HepG2 (cell line): ENCODE results near the gene C12orf43. TPM values are rescaled to one million over a fixed set of nuclear protein-coding genes. Genes with fewer than 3 reads are reported as not detected.

Experiments used
- ATAC-seq: fragments of 200-7000 bp; cut with Tn5 transposase; 3 replicates; pipeline ENCODE4 v1.9.1; 2020; ENCODE audit warnings: mild to moderate bottlenecking, moderate library complexity
- BruUV-seq: library from RNA; stranded (reverse); fragments of 400-500 nt; replicated peaks from 2 replicates; lab custom pipeline; 2021; lab: Mats Ljungman, UMichigan
- CTCF ChIA-PET: fragments of 300-600 bp; formaldehyde crosslinking; extraction: SDS; loops from one replicate; lab custom pipeline; 2021; ENCODE audit warnings: low total read pairs, inconsistent platforms, low intra/inter-chr PET ratio; lab: Yijun Ruan, JAX
- POLR2A ChIA-PET: fragments of 350-600 bp; sonication (Branson Sonifier 250); formaldehyde crosslinking; loops from one replicate; lab custom pipeline; 2020; ENCODE audit warnings: antibody characterized with exemption, inconsistent platforms; lab: Yijun Ruan, JAX
- DNase-seq: peaks from one replicate; pipeline ENCODE4 v3.0.0-alpha.2; 2015; ENCODE audit warnings: low spot score
- FAIRE-seq: peaks from 3 replicates; lab custom pipeline; 2011; peaks lifted over from hg19 to GRCh38; lab: Jason Lieb, UNC
- H2AFZ ChIP-seq: one replicate; pipeline ENCODE4 v1.6.1; 2011; ENCODE audit warnings: low read length, inconsistent platforms
- H3K27ac ChIP-seq: fragments of 300-600 bp; 3 replicates; pipeline ENCODE4 v1.8.0; 2011; ENCODE audit warnings: mixed run types, mild to moderate bottlenecking, mixed read lengths, low read length, inconsistent platforms; ENCODE audit not compliant: insufficient read depth; ENCODE audit errors: extremely low read length
- H3K27me3 ChIP-seq, 2 experiments: fragments of 200-600 bp in 1 of 2; 2 replicates in 1 of 2; 3 replicates in 1 of 2; pipeline versions ENCODE4 v1.6.0 to v1.8.0; 2011; ENCODE audit warnings: low read length in 2 of 2, mild to moderate bottlenecking in 2 of 2, moderate library complexity in 2 of 2, inconsistent platforms in 1 of 2; ENCODE audit not compliant: insufficient read depth in 2 of 2, control insufficient read depth in 1 of 2
- H3K36me3 ChIP-seq, 2 experiments: fragments of 200-600 bp in 1 of 2; replicated peaks in 1 of 2; 2 replicates in 1 of 2; 3 replicates in 1 of 2; pipeline versions ENCODE4 v1.5.1 to v1.8.0; 2011; ENCODE audit warnings: low read length in 2 of 2, inconsistent platforms in 1 of 2; ENCODE audit not compliant: insufficient read depth in 2 of 2, control insufficient read depth in 1 of 2
- H3K4me1 ChIP-seq: 2 replicates; pipeline ENCODE4 v1.5.1; 2012; ENCODE audit warnings: low read length, inconsistent platforms; ENCODE audit not compliant: insufficient read depth
- H3K4me2 ChIP-seq: 2 replicates; pipeline ENCODE4 v1.6.0; 2011; ENCODE audit warnings: low read depth, low read length, inconsistent platforms
- H3K4me3 ChIP-seq, 3 experiments: fragments of 200-600 bp in 1 of 3; sonication (generic), shearing (Covaris generic) in 1 of 3; replicated peaks in 1 of 3; 2 replicates each; pipeline ENCODE4 v1.5.1; 2011 to 2016; ENCODE audit warnings: low read length in 3 of 3, inconsistent platforms in 2 of 3, low read depth in 2 of 3, mild to moderate bottlenecking in 2 of 3, control low read depth in 1 of 3, mixed read lengths in 1 of 3; ENCODE audit not compliant: insufficient read depth in 1 of 3
- H3K79me2 ChIP-seq: one replicate; pipeline ENCODE4 v1.6.1; 2011; ENCODE audit warnings: low read length, inconsistent platforms; ENCODE audit not compliant: insufficient read depth
- H3K9ac ChIP-seq: 2 replicates; pipeline ENCODE4 v1.6.0; 2011; ENCODE audit warnings: mild to moderate bottlenecking, low read depth, low read length, inconsistent platforms; ENCODE audit not compliant: insufficient read depth
- H3K9me3 ChIP-seq: 2 replicates; pipeline ENCODE4 v1.5.1; 2012; ENCODE audit warnings: mild to moderate bottlenecking, low read length
- H4K20me1 ChIP-seq: 2 replicates; pipeline ENCODE4 v1.6.0; 2011; ENCODE audit warnings: inconsistent platforms, mild to moderate bottlenecking, low read length, moderate library complexity; ENCODE audit not compliant: insufficient read depth
- HDAC6 ChIP-seq: fragments of 200-600 bp; sonication (generic); IDR thresholded peaks from 2 replicates; pipeline ENCODE4 v1.7.0; 2017; ENCODE audit warnings: mild to moderate bottlenecking, antibody characterized with exemption, low read length, low read depth
- NFIC ChIP-seq: IDR thresholded peaks from 2 replicates; pipeline ENCODE4 v1.6.1; 2012; ENCODE audit warnings: mild to moderate bottlenecking, low read length, inconsistent platforms
- SMARCE1 ChIP-seq: fragments of 450-650 bp; IDR thresholded peaks from 2 replicates; pipeline ENCODE4 v1.6.1; 2017; ENCODE audit warnings: borderline replicate concordance
- SRSF9 ChIP-seq: fragments of 200-400 bp; formaldehyde crosslinking; IDR thresholded peaks from 2 replicates; pipeline ENCODE4 v1.6.1; 2018; ENCODE audit warnings: borderline replicate concordance, mild to moderate bottlenecking, low read depth, low read length; ENCODE audit not compliant: insufficient read depth, poor library complexity, severe bottlenecking
- TCF12 ChIP-seq, 2 experiments: fragments of 450-650 bp in 1 of 2; sonication (generic) in 1 of 2; formaldehyde crosslinking in 1 of 2; IDR thresholded peaks; 2 replicates each; pipeline versions ENCODE4 v1.6.1 to v1.8.0; 2017 to 2022; ENCODE audit warnings: antibody characterized with exemption in 1 of 2, mild to moderate bottlenecking in 1 of 2, missing genetic modification reagents in 1 of 2, moderate library complexity in 1 of 2
- ZNF136 ChIP-seq: sonication (generic); formaldehyde crosslinking; IDR thresholded peaks from 2 replicates; pipeline ENCODE4 v1.8.1; 2022; ENCODE audit warnings: low read depth, mild to moderate bottlenecking, moderate library complexity, missing genetic modification reagents
- ZNF276 ChIP-seq: sonication (generic); formaldehyde crosslinking; IDR thresholded peaks from 2 replicates; pipeline ENCODE4 v1.4.0; 2020; ENCODE audit warnings: mild to moderate bottlenecking, low read depth, missing genetic modification reagents
- ZNF326 ChIP-seq: sonication (generic); formaldehyde crosslinking; IDR thresholded peaks from 2 replicates; pipeline ENCODE4 v1.4.0; 2020; ENCODE audit warnings: missing genetic modification reagents, borderline replicate concordance
- whole genome bisulfite sequencing: methylation state at CpG from one replicate; pipeline ENCODE4 v1.1.6; 2017; ENCODE audit warnings: low lambda C conversion rate; 5-methylcytosine and 5-hydroxymethylcytosine counted together
- in situ Hi-C: cut with HindIII; loops from 2 replicates; pipeline ENCODE4 v1.10.0; 2017; ENCODE audit warnings: low pct_unique_long_range_greater_than_20kb; ENCODE audit not compliant: extremely low pct_ligation_motif_present
- intact Hi-C: fragments of 100-400 bp; cut with micrococcal nuclease; formaldehyde crosslinking; loops from one replicate; pipeline ENCODE4 v1.10.0; 2022; ENCODE audit not compliant: unreplicated experiment
- polyA plus RNA-seq, 8 experiments: library from polyadenylated mRNA; depleted of rRNA in 3 of 8; stranded (reverse) in 7 of 8; unstranded in 1 of 8; fragments of >200 nt; fragmentation: Illumina TruSeq in 4 of 8; extraction: Trizol in 4 of 8; gene quantifications; 2 replicates each; pipeline versions ENCODE4 v1.2.1 to v1.2.3, GENCODE V29; 2011 to 2016; ENCODE audit warnings: low read depth in 4 of 8, missing spikeins in 1 of 8, mixed read lengths in 1 of 8; ENCODE audit not compliant: insufficient read depth in 1 of 8
- total RNA-seq, 5 experiments: library from RNA; depleted of rRNA; stranded (reverse); fragments of >200 nt; fragmentation: Illumina TruSeq; extraction: Trizol; gene quantifications; 2 replicates each; pipeline ENCODE4 v1.2.3, GENCODE V29; 2016; ENCODE audit warnings: low read depth in 1 of 5

C12orf43 gene
- total and polyA plus RNA-seq, 2 of the 13 experiments (the other 11 are each of a cell fraction or from before 2014, with no cell fraction given) = 7.9 to 11.1 TPM

- Histone ChIP-seq H3K4me3 (no peak overlapping the region), H4K20me1 (no peaks in the 10 kb centered on the region), H3K4me1 (peaks cover 28% of the 10 kb centered on the region), H3K27me3 (peaks cover 0 to 12% of the 10 kb centered on the region in 2 experiments; a peak in 2 of 5 replicates), H2AFZ (no peak overlapping the region), H3K79me2 (no peaks in the 10 kb centered on the region), H3K4me2 (peak overlapping the region; percentile 27; the same call in 1 of the 2 replicates), H3K9me3 (no peaks in the 10 kb centered on the region), H3K36me3 (no peaks in the 10 kb centered on the region), H3K27ac (no peak overlapping the region), H3K9ac (no peak overlapping the region)
- no peak for ATAC-seq
- DNase-seq = no peak
- FAIRE-seq = no peak
- TF ChIP-seq HDAC6 (no peak), ZNF136 (CRISPR knock-in tag) (no peak)
- intact Hi-C loops (no loop called here), in situ Hi-C loops (no loop called here)
- BruUV-seq = no TSS peak
- 28% methylated on average over 9 of the region's 9 CpGs for WGBS
- ChIA-PET CTCF (no interaction called here), POLR2A (no interaction called here)
These were observed 18.5 kb upstream of the C12orf43 start for GRCh38 chr12:121034616-121035305.

- Histone ChIP-seq H3K36me3 (no peaks in the 10 kb centered on the region), H3K9me3 (no peaks in the 10 kb centered on the region), H3K4me3 (no peak overlapping the region), H4K20me1 (no peaks in the 10 kb centered on the region), H3K27me3 (peaks cover 0 to 11% of the 10 kb centered on the region in 2 experiments; a peak in 2 of 5 replicates), H3K79me2 (no peaks in the 10 kb centered on the region), H3K4me2 (no peak overlapping the region), H2AFZ (no peak overlapping the region), H3K4me1 (peaks cover 23% of the 10 kb centered on the region), H3K9ac (no peak overlapping the region), H3K27ac (no peak overlapping the region)
- BruUV-seq = no TSS peak
- in situ Hi-C loops = no loop called here
- no peak for FAIRE-seq
- POLR2A ChIA-PET = no interaction called here
- WGBS = 58% methylated on average over 9 of the region's 10 CpGs
- DNase-seq = no peak
- no peak for ATAC-seq
- intact Hi-C loops = no loop called here
- CTCF ChIA-PET = no interaction called here
- TF ChIP-seq ZNF326 (CRISPR knock-in tag) (no peak), NFIC (no peak), ZNF276 (CRISPR knock-in tag) (no peak), TCF12 (IDR thresholded peaks at IDR 0.05) (no peak), TCF12 (CRISPR knock-in tag; IDR thresholded peaks at IDR 0.05) (no peak), SMARCE1 (no peak), SRSF9 (no peak)
These were observed 17.5 kb upstream of the C12orf43 start for GRCh38 chr12:121033625-121034349.
